ENCODE measurements around the gene DUSP9.
"Not testable (repeated sequence)": the region's sequence is repeated elsewhere in the genome, so short reads cannot be mapped to it uniquely, and the experiment has no call there.

The DUSP9 gene

GRCh38 chrX:153646620-153647373, at the start of gene DUSP9:
Gene DUSP9 (plus strand): TSS chrX:153647203. CDS start chrX:153647954, 751 bp downstream.
- no peak for DNase-seq

DNA sequence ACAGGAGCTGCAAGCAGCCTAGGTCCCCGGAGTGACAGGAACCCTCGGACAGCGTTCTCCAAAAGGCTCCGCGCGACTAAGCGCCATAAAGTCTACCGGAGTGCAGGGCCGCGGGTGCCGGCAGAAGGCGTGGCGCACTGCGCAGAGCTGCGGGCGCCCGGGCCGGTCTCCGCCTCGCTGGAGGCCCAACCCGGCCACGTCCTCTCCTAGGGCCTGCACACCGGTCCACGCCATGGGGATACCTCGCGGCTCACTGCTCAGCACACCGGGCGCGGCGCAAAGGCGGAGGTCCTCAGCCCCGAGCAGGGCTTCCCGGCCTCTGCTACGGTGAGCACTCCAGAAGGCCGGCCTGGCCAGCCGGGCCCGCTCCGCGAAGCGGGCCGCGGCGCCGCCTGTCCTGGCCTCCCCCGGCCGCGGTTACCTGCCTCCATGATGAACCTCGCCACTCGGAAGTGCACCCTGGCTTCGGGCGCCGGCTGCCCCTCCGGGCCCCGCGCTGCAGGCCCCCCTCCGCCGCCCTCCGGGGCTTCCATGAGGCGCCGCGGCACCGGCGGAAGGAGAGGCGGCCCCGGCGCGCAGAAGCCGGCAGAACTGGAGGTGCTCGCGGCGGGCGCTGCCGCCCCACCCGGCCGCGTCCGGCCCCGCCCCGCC, 48.3 kb upstream of the DUSP9 start, which contains the start of gene CCNQ:
Gene CCNQ (minus strand): TSS at position 599 of the 651 bp plus-strand sequence. CDS start 66 bp downstream, at position 533.
- peak; percentile 26 for DNase-seq

- peak; percentile 44 for DNase-seq
Observed at GRCh38 chrX:153599192-153600031, 47.6 kb upstream of the DUSP9 start.

- peak; percentile 4 for DNase-seq
Observed at GRCh38 chrX:153600032-153600373, 47.0 kb upstream of the DUSP9 start.

- no peak for DNase-seq
Observed at GRCh38 chrX:153600921-153601320, 46.1 kb upstream of the DUSP9 start.

DNA sequence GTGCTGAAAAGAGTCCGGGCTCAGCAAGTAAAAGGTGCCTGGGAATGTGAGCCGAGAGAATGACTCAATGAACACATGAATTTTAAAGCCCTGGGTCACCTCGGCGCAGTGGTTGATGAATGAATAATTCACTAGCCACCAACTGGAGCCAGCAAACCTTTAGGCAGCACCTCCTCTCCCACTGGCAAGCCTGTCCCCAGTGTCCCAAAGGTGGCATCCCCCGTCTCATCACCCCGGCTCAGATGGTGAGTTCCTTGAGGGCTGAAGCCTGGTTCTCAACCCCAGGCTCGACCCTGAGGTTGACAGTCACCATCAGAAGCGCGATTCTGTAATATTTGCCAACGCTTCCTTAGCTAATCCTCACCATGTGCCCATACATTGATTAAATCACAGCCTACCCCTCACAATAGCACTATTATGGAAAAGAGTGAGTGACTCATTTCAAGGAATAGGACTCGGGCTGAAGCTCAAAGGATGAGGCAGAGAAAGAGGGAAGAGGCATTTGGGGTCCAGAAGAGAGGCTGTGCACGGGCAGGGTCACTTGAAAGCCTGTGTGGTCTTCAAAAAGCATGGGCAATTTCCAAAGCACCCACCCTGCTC, 45.4 kb upstream of the DUSP9 start:
- DNase-seq: no peak

- DNase-seq: no peak
Observed at GRCh38 chrX:153602601-153603000, 44.4 kb upstream of the DUSP9 start.

GRCh38 chrX:153603131-153603656, 43.8 kb upstream of the DUSP9 start:
- DNase-seq: no peak

- DNase-seq: not testable (repeated sequence)
Observed at GRCh38 chrX:153604666-153605380, 42.2 kb upstream of the DUSP9 start.

- no peak for DNase-seq
Observed at GRCh38 chrX:153606503-153606902, 40.5 kb upstream of the DUSP9 start.

DNA sequence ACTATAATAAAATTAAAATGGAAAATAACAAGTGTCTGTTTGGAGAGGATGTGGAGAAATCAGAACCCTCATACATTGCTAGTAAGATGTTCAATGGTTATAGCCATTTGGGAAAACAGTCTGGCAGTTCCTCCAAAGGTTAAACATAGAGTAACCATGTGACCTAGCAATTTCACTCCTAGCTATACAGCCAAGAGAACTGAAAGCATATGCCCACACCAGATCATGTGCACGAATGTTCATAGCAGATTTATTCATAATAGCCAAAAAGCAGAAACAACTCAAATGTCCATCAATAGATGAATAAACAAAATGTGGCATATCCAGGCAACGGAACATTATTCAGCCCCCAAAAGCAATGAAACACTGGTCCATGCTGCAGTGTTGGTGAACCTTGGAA, 38.6 kb upstream of the DUSP9 start:
- DNase-seq: no peak

DNA sequence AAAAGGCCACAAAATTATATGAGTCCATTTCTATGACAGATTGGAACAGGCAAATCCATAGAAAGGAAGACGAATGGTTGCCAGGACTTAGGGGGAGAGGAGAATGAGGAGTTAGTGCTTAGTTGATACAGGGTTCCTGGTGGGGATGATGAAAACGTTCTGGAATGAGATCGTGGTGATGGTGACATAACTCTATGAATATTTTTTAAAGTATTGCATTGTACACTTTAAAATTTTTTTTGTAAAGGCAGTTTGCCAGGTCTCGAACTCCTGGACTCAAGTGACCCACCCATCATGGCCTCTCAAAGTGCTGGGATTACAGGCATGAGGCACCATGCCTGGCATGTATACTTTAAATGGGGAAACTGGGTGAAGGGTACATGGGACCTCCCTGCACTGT, 38.2 kb upstream of the DUSP9 start:
- DNase-seq: no peak

DNA sequence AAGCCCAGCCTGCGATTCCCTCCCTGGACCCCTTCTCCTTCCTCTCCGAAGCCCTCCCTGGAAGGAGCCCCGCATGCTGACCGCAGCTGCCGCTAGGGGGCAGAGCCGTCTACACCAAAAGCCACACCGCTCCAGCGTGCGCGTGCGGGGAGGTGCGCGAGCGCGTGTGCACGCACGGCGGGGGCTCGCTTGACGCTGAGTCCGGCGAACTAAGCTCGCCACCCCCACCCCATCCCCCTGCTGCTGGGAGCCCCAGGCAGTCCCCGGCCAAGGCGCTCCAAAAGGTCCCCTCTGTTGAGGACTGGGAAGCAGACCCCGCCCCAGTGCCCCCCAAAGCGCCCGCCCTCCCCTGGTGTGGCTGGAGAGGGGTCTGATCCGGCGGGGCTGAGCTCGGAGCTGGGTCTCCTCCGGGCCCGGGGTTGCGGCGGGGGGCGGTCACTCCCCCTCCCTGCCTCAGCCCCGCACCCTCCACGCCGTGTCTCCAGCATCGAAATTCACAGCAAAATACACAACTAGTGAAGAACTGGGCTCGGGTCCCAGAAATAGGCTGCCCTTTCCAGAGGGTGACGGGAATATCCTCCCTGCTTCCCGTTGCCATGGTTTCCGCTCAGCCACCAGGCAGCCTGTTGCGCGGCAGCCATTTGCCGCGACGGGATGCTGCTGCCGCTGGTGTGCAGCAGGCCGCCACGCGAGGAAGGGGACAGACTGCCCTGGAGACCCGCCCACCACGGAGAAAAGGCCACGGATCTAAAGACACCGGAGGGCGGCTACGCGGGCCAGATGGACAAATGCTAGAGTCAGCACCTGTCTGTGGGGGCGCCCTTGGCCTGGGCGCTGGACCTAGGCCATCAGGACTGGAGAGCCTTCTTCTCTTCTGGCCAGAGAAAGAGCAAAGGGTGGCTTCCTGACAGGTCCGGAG, 36.8 kb upstream of the DUSP9 start:
- peak; percentile 15 for DNase-seq

DNA sequence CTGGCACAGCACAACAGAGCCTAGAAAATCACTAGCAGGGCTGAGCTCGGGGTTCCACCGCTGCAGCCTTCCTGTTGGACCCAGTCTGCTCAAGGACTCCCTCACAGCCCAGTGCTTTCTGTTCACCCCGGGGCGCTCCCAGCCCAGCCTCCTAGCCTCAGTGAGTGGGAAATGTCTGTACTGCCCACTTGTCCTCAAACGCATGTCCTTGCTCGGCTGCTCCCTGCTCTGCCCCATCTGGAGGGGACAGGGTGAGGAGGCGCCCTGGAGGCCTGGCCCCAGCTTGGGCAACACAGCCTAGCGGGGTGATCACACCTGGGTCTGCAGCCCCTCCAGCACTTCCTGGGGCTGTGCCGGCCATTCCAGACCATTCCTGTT, 36.2 kb upstream of the DUSP9 start:
- no peak for DNase-seq

DNA sequence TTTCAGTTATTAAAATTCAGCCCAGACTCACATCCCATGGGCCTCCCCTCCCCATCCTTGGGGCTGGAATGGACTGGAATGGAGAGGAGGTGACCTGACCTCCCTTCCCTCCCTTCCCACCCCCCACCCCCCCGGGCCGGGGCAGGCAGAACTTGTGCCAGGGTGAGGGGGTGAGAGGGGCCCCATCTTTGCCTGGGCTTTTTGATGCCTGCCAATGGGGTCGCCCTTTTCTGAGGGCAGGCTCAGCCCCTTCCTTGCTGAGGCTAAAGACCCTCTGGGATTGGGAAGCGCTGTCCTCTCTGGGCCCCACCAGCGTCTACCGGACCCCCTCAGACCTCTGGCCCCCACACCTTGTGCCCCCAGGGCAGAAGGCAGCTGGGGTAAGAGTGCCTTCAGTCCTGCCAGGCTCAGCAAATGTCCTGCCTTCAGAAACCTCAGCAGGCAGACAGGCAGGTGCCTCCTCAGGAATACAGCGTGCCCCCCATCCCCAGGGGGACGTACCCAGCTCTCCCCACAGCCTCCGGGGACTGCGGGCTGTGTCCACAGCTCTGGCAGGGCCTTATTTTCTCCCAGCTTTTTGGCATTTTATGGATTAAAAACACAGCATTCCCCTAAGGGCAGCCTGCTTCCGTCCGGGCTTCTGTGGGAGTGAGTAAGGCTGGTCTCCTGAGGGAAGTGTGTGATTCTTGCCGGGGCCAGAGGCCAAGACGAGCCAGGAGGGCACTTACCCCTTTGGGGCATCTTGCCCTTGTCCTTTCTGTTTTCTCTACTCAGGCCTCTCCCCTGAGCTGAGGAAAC, 35.5 kb upstream of the DUSP9 start:
- no peak for DNase-seq

- no peak for DNase-seq
Observed at GRCh38 chrX:153612413-153612812, 34.6 kb upstream of the DUSP9 start.

- no peak for DNase-seq
Observed at GRCh38 chrX:153614818-153615217, 32.2 kb upstream of the DUSP9 start.

DNA sequence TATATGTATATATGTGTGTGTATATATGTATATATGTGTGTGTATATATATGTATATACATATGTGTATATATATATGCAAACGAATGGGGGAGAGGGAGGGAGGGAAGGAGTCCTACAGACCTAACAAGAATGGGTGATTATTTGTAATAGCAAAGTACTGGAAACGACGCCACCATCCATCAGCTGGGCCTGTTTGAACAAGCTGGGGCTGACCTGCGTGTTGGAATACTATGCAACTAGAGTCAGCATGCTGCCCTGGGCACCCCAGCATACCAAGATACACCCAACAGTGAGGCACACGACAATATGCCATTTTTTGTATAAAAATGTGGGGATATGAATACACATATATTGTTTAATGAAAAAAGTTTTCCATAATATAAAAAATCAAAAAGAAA, 26.4 kb upstream of the DUSP9 start:
- DNase-seq: no peak

DNA sequence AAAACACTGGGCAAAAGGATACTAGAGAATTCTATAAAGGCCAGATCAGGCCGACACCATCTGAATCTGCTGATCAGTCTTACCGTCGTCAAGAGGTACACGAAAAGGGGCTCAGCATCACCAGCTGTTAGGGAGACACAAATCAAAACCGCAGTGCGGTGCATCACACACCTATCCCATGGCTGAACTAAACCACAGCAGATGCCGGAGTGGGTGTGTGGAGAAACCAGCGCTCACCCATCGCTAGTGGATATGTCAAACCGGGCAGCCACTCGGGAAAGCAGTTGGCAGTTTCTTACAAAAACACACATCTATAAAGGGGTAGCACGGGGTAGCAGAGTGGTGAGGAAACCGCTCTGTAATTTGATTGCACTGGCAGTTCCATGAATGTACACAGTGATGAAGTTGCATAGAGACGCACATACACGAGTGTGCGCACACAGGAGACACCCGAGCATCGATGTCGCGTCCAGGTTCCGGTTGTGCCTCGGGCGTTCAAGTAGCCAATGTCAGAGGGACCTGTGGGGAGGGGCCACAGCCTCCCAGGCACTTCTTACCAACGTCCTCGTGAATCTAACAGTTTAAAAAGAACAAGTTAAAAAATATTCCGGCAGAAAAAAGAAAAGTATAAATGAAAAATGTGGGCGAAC, 24.9 kb upstream of the DUSP9 start:
- DNase-seq: no peak

Data from kidney glomerular epithelial cell (primary cell).